Measurements from ENCODE around the gene CDT1.

Gene CDT1

DNA sequence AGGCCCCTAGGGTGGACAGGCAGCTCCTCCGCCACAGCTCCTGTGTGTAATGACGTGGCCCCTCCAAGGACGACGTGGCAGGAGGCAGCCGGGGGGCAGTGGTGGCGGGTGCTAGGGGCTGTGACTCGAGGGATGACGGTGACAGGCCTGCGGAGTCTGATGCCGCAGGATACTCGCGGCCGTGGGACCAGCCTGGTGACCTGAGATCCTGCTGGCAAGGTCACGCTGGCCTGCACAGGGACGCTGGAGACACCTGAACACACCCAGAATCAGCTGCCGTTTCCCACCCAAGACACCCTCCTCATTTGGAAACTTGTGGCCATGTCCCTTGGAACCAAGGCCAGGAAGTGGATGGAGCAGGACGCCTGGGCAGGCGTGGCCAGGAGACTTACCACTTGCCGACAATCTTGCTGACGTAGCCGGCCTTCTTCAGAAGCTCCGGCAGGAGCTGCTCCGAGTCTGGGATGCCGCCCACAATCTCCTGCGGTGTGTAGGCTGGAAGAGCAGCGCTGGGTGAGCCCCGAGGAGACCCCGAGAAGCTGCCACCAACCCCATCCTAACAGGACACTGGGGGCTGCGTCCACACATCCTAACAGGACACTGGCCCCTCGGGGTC, 37.1 kb downstream of the CDT1 start:
- intact Hi-C loops (cut with DNase I; ENCODE audit: low total_unique reads), result no loop called here
- Histone ChIP-seq H3K36me3 (peaks cover 18 to 70% (median 56%) of the 10 kb centered on the region in 3 donors), H3K27ac (no peak overlapping the region), H3K27me3 (no peaks in the 10 kb centered on the region), H3K4me1 (no peaks in the 10 kb centered on the region), H3K4me3 (no peak overlapping the region), H3K9me3 (no peaks in the 10 kb centered on the region)
- TF ChIP-seq, protein P1, sequence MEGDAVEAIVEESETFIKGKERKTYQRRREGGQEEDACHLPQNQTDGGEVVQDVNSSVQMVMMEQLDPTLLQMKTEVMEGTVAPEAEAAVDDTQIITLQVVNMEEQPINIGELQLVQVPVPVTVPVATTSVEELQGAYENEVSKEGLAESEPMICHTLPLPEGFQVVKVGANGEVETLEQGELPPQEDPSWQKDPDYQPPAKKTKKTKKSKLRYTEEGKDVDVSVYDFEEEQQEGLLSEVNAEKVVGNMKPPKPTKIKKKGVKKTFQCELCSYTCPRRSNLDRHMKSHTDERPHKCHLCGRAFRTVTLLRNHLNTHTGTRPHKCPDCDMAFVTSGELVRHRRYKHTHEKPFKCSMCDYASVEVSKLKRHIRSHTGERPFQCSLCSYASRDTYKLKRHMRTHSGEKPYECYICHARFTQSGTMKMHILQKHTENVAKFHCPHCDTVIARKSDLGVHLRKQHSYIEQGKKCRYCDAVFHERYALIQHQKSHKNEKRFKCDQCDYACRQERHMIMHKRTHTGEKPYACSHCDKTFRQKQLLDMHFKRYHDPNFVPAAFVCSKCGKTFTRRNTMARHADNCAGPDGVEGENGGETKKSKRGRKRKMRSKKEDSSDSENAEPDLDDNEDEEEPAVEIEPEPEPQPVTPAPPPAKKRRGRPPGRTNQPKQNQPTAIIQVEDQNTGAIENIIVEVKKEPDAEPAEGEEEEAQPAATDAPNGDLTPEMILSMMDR (IDR thresholded peaks at IDR 0.05), result no peak
- no peak for DNase-seq

GRCh38 chr16:88841521-88842307, 38.1 kb downstream of the CDT1 start:
- Histone ChIP-seq H3K4me1 (no peaks in the 10 kb centered on the region), H3K9me3 (no peaks in the 10 kb centered on the region), H3K36me3 (peaks cover 18 to 65% (median 54%) of the 10 kb centered on the region in 3 donors), H3K4me3 (no peak overlapping the region), H3K27me3 (no peaks in the 10 kb centered on the region), H3K27ac (no peak overlapping the region)
- TF ChIP-seq, protein P1 (IDR thresholded peaks at IDR 0.05), result no peak
- no peak for DNase-seq
- intact Hi-C loops (cut with DNase I; ENCODE audit: low total_unique reads), result no loop called here

DNA sequence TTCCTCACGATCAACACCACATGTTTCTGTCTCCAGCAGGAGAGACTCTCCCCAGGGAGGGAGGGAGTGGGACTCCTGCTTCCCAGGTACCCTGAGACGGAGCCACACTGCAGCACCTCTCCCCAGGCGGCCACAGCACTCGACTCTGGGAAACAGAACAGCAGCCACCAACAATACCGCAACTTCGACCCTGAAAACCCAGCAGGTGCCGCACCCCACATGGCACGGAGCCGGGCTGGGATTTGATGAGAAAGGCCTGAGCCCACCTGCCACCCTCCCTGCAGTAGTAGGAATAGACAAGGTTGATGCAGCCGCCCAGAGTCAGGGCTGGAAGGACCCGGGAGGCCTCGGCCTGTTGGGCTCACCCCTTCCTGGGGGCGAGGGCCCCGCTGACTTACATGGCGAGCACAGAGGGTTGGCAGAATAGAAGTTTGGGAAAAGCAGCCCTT, 38.7 kb downstream of the CDT1 start:
- no peaks in the 10 kb centered on the region for H3K9me3 ChIP-seq
- no peaks in the 10 kb centered on the region for H3K27me3 ChIP-seq
- no peak for DNase-seq
- peaks cover 18 to 60% (median 54%) of the 10 kb centered on the region in 3 donors for H3K36me3 ChIP-seq
- TF ChIP-seq, protein P1 (IDR thresholded peaks at IDR 0.05), result no peak
- no peak overlapping the region for H3K4me3 ChIP-seq
- no peaks in the 10 kb centered on the region for H3K4me1 ChIP-seq
- intact Hi-C loops (cut with DNase I; ENCODE audit: low total_unique reads), result no loop called here
- H3K27ac ChIP-seq, result no peak overlapping the region

GRCh38 chr16:88842806-88843205, 39.2 kb downstream of the CDT1 start:
- Histone ChIP-seq H3K4me1 (no peaks in the 10 kb centered on the region), H3K27ac (no peak overlapping the region), H3K9me3 (no peaks in the 10 kb centered on the region), H3K4me3 (no peak overlapping the region), H3K27me3 (no peaks in the 10 kb centered on the region), H3K36me3 (peaks cover 18 to 60% (median 51%) of the 10 kb centered on the region in 3 donors)
- intact Hi-C loops (cut with DNase I; ENCODE audit: low total_unique reads), result no loop called here
- DNase-seq, result no peak
- TF ChIP-seq, protein P1 (IDR thresholded peaks at IDR 0.05), result no peak

GRCh38 chr16:88843256-88843655, 39.7 kb downstream of the CDT1 start:
- no peak overlapping the region for H3K27ac ChIP-seq
- intact Hi-C loops (cut with DNase I; ENCODE audit: low total_unique reads), result no loop called here
- TF ChIP-seq, protein P1 (IDR thresholded peaks at IDR 0.05), result no peak
- H3K4me3 ChIP-seq, result no peak overlapping the region
- H3K4me1 ChIP-seq, result no peaks in the 10 kb centered on the region
- H3K27me3 ChIP-seq, result no peaks in the 10 kb centered on the region
- H3K9me3 ChIP-seq, result no peaks in the 10 kb centered on the region
- no peak for DNase-seq
- H3K36me3 ChIP-seq, result peaks cover 18 to 60% (median 47%) of the 10 kb centered on the region in 3 donors

All from tibial artery (tissue), 4 donors.